DMS53 treated with DMSO at 0.1 percent for 48 hours (cell line): ENCODE data around the gene AFTPH.

Source experiments
- DNase-seq: peaks from one replicate; lab custom pipeline; 2025; ENCODE audit not compliant: unreplicated experiment; lab: John Stamatoyannopoulos, UW

The AFTPH gene

DNA sequence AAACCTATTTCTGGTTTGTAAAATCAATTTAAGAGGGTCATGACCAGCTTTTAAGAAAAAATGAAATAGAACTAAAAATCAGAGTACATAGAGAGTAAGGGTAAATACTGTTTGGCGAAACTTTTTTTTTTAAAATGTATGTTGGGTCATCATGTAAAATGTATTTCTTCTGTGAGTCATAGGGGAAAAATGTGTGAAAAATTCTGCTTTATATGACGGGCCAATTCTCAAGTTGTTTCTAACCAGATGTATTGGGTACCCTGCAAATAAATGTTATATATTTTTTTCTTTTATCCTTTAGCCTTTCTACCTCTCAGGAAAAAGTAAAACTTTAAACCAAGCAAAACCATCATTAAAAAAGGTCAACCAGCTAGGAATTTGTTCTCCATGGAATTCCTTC is 13.9 kb downstream of the AFTPH start:
- DNase-seq: no peak

DNA sequence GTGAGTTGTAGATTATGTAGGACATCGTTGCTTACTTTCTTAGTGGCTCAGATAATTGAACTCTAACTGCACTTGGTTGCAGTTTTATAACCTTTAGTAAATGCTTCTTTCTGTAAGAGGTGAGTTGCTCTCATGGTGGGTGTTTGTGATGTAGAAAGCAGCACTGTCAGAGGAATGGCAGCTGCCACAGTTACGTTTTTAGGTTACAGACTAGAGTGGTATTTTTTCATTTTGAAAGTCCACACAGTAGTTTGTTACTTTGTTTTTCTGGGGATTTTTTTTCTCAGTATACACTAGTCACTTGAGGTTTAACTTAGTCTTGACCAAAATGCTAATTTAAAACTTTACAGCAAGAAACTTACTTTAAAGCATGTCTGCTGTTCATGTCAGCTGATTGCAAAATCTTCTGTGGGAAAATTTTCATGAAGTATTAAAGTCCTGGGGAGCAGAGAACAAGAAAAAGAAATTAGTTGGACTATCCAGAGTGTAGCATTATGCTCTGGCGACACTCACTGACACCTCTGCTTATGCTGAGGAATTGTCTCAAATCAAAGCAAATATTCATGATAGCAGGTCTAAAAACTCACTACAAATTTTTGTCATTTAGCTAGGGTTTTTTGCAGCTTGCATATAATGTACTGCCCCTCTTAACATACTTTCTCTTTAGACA is 14.8 kb downstream of the AFTPH start:
- DNase-seq: no peak

- no peak for DNase-seq
These were observed 16.5 kb downstream of the AFTPH start for GRCh38 chr2:64540615-64541014.

DNA sequence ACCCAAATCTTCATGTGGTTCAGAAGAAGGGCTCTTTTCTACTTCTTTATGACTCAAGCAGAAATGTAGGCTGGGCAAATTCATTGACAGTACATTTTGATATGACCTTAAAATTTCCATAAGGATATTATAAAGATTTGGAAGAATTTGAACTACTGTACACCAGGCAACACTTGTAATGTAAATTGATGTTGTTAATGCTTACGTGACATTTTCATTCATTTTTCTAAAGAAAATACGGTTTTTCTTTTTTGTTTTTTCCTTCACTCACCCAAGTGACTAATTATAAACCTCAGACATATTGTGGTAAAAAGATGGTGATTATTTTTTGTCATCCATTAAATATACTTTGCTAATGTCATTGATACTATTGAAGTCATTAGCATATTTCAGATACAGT is 17.4 kb downstream of the AFTPH start:
- DNase-seq: no peak

DNA sequence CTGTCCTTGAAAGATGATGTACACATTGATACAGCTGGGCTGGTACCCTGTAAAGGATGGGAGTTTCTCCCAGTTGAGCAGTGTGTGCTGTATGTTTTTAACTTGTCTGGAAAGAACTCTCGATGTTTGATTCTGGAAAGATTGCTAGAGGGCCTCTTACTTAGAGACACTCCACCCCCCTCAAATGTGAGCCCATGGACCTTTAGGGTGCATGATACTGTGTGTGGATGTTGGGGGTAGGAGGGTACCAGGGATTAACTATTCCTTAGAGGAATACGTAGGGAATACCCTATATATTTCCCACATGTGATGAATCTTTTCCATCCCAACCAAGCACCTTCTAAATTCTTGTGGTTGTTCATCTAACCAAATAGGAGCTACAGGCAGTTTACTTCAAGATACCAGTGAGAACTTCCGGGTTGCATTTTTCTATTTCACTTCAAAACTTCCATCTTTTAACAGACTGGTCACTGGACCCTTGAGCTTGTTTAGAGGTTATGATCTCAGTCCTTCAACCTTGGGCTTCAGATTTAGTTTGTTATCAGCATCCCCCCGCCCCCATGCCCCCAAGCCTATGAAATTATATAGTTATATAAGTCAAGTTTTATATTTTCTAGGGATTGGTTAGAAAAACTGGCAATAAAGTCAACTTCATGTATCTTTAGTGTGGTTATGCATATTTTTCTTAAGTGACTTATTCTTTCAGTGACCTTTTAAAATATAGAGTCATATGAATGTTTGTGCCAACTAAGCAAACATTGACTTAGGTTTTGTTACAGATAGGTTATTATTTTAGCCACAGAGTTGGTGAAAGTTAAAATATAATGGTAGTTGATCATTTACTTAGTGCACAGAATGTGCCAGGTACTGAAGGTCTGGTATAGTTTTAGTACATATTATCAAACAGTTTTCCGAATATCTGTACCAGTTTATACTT is 18.2 kb downstream of the AFTPH start:
- no peak for DNase-seq

- DNase-seq: no peak
These were observed 19.0 kb downstream of the AFTPH start for GRCh38 chr2:64543008-64543697.

DNA sequence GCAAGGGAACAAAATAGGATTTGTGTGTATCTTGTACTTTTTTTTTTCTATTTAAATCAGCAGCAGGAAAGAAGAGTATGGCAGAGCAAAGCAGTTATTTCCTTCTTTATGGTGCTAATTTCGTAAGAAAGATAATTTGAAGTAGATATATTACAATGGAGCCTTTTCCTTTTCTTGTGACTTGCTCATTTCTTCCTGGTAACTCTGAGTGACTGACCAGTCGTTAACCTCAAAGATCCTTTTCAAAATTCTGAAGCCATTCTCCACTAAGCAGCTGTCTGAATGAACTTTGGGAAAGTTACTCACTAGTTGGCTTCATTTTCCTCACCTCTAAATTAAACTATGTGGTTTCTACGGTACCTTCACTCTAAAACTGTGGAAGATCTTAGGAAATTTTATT is 24.6 kb downstream of the AFTPH start:
- no peak for DNase-seq

DNA sequence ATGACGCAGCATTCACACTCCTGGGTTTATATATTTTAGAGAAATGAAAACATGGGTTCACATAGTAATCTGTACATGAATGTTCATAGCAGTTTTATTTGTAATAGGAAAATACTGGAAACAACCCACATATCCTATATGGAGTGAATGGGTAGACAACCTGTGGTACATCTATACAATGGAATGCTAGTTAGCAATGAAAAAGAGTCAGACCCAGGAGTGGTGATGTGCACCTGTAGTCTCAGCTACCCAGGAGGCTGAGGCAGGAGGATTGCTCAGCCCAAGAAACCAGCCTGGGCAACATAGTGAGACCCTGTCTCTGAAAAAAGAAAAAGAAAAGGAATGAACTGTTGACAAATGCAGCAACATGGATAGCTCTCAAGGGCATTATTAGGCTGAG is 25.9 kb downstream of the AFTPH start:
- no peak for DNase-seq

DNA sequence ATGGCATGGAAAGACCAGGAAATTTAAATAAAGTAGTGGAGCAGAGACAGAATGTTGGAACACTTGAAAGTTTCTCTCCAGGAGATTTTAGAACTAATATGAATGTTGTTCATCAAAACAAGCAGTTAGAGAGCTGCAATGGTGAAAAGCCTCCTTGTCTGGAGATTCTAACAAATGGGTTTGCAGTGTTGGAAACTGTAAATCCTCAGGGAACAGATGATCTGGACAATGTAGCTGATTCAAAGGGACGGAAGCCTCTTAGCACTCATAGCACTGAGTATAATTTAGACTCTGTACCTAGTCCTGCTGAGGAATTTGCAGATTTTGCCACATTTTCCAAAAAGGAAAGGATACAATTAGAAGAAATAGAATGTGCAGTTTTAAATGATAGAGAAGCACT is 27.7 kb downstream of the AFTPH start:
- no peak for DNase-seq

- no peak for DNase-seq
These were observed 30.0 kb downstream of the AFTPH start for GRCh38 chr2:64554117-64554516.

DNA sequence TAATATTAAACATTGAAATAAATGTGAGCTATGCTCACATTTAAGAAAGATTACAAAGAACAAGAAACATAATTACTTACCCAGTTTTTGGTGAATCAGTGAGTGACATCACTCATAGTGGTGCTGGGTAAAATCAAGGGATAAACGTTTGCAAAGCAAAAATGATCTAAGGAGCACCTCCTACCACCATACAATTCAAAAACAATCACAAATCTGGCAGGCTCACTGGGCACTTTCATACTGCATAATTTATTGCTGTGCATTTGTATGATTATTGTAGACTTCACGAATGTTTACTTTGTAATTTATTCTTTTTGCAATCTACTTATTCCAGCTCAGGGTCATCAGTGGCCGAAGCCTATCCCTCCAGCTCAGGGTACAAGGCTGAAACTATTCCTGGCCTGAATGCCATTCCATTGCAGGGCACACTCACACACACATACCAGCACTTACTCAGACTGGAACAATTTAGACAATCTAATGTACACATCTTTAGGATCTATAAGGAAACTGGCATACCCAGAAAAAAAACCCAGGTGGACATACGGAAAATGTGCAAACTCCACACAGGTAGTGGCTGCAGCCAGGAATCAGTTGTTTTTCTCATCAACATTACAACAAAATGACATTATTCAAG is 34.4 kb downstream of the AFTPH start:
- no peak for DNase-seq

DNA sequence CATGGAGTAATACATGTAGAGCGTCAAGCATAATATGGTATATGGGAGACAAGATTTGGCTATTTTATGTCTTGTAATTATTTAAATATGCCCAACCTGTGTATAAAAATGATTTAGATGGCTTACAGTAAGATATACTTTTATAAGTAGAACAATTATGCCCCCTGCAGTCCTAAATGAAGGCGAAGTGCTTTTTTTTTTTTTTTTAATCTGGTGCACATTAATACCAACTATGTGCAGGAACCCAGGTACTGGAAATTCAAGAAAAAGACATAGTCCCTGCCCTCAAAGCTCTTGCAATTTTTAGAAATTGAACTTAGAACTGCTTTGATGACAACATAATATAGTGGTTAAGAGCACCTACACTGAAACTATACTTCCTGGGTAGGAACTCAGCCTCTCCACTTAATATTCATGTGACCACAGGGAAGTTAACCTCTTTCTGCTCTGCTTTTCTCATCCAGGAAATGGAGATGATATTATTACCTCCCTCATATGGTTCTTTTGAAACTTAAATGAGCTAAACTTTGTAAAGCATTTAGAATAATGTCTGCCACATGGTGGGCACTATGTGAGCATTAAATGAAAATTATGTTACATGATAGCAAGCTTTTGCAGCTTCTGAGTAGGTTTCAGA is 38.1 kb downstream of the AFTPH start:
- peak; percentile 10 for DNase-seq

- no peak for DNase-seq
These were observed 39.4 kb downstream of the AFTPH start for GRCh38 chr2:64563436-64563938.

DNA sequence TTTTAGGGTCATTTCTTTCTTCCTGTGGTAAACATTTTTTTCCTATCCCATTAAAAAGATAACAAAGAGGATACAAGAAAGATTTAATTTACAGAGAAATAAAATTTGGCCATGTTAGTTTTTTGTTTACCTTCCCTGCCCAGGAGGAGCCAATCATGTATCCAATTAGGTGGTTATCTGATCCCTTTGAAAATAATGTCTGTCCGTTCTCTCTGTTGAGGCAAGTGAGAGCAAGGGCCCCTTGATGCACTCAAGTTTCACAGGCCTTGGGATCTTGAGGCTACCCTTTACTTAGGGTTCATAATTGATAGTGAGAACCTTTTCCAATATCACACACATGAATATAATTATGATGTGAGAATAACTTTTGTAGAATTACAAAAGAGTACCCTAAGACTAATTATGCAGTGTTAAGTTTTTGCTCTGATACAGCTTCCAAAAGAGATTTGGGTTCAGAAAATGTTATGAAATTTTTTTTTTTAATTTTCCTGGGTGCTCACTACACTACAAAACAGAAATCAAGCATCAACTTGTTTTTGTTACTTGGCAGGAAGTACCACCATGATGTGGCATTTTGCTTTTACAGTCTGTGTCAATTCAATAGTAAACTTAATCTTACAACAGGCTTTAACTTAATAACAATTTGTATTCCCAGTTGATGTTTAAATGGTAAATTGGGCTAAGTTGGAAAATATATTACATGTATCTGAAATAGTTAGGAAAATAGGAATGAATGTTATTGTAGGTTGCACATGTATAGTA is 42.0 kb downstream of the AFTPH start:
- DNase-seq: no peak

DNA sequence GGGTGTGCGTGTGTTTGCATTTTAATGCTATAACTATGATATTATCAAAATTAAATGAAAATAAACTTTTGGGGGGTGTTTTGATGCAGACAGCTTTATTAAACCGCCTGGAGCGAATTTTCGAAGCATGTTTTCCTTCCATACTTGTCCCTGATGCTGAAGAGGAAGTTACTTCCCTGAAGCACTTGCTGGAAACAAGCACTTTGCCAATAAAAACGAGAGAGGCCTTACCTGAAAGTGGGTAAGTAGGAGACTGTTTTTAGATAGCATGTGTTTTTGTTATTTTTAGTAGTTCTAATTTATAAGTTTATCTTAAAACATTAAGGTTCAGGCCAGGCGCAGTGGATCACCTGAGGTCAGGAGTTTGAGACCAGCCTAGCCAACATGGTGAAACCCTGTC is 43.3 kb downstream of the AFTPH start:
- no peak for DNase-seq

DNA sequence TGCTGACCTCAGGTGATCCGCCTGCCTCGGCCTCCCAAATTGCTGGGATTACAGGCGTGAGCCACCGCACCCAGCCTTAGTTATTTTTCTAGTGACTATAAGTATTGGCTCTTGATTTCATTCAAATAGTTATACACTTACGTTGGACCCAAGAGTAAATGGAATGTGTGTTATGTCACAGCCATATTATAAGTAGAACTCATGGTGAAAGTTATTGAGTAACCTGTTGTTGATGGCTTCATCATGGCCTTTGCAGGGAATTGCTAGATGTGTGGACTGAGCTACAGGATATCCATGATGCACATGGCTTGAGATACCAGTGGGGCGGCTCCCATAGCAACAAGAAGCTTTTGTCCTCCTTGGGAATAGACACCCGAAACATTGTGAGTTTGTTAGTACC is 44.7 kb downstream of the AFTPH start:
- DNase-seq: no peak

- DNase-seq: no peak
These were observed 50.7 kb downstream of the AFTPH start for GRCh38 chr2:64574871-64575270.

- DNase-seq: no peak
These were observed 56.9 kb downstream of the AFTPH start for GRCh38 chr2:64581018-64581417.

- no peak for DNase-seq
These were observed 57.8 kb downstream of the AFTPH start for GRCh38 chr2:64581777-64582539.
